ENCODE results near the gene ACTR5.
"Not testable (repeated sequence)": the region's sequence is repeated elsewhere in the genome, so short reads cannot be mapped to it uniquely, and the experiment has no call there.

DNA sequence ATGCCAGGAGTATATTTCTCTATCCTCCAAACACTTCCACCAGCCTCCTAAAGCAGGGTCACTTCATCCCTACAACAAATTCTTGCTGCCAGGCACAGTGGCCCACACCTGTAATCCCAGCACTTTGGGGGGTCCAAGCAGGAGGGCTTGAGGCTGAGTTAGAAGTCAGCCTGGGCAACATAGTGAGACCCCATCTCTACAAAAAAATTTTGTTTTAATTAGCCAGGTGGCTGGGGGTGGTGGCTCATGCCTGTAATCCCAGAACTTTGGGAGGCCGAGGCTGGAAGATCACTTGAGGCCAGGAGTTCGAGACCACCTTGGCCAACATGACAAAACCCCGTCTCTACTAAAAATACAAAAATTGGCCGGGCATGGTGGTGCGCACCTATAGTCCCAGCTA lies 45.8 kb downstream of the ACTR5 start:
- TF ChIP-seq RELA (CRISPR knock-in tag; IDR thresholded peaks at IDR 0.05; ENCODE audit: borderline replicate concordance); ZNF423 (CRISPR knock-in tag; IDR thresholded peaks at IDR 0.05); NR3C1 (CRISPR knock-in tag; conservative IDR thresholded peaks at IDR 0.05; ENCODE audit: low read depth); FOXK1 (CRISPR knock-in tag; IDR thresholded peaks at IDR 0.05): not testable (repeated sequence)
- TF ChIP-seq, protein P1, sequence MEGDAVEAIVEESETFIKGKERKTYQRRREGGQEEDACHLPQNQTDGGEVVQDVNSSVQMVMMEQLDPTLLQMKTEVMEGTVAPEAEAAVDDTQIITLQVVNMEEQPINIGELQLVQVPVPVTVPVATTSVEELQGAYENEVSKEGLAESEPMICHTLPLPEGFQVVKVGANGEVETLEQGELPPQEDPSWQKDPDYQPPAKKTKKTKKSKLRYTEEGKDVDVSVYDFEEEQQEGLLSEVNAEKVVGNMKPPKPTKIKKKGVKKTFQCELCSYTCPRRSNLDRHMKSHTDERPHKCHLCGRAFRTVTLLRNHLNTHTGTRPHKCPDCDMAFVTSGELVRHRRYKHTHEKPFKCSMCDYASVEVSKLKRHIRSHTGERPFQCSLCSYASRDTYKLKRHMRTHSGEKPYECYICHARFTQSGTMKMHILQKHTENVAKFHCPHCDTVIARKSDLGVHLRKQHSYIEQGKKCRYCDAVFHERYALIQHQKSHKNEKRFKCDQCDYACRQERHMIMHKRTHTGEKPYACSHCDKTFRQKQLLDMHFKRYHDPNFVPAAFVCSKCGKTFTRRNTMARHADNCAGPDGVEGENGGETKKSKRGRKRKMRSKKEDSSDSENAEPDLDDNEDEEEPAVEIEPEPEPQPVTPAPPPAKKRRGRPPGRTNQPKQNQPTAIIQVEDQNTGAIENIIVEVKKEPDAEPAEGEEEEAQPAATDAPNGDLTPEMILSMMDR (IDR thresholded peaks at IDR 0.05), result not testable (repeated sequence)
- TF ChIP-seq, protein P2, sequence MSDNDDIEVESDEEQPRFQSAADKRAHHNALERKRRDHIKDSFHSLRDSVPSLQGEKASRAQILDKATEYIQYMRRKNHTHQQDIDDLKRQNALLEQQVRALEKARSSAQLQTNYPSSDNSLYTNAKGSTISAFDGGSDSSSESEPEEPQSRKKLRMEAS (CRISPR knock-in tag; IDR thresholded peaks at IDR 0.05), result not testable (repeated sequence)
